SK-N-SH treated with all-trans-retinoic acid at 6 μM for 48 hours (cell line): ENCODE measurements around the gene GRB7.

Experiments used
- ATAC-seq: fragments of 200-7000 bp; cut with Tn5 transposase; 3 replicates; pipeline ENCODE4 v1.9.1; 2020; ENCODE audit warnings: mild to moderate bottlenecking, moderate library complexity
- ARNTL ChIP-seq: fragments of 450-650 bp; formaldehyde crosslinking; IDR thresholded peaks from 2 replicates; pipeline ENCODE4 v1.5.0; 2020; ENCODE audit warnings: low read depth, mild to moderate bottlenecking, moderate library complexity, borderline replicate concordance
- BACH2 ChIP-seq: fragments of 250-450 bp; sonication (Bioruptor Pico); IDR thresholded peaks from 2 replicates; pipeline ENCODE4 v1.9.0; 2021; ENCODE audit warnings: mild to moderate bottlenecking, borderline replicate concordance
- CREB5 ChIP-seq: fragments of 250-450 bp; sonication (Bioruptor Pico); IDR thresholded peaks from 2 replicates; pipeline ENCODE4 v1.5.1; 2020; ENCODE audit warnings: low read depth, mild to moderate bottlenecking, moderate library complexity
- CSDC2 ChIP-seq: fragments of 250-450 bp; sonication (Bioruptor Pico); IDR thresholded peaks from 2 replicates; pipeline ENCODE4 v1.5.0; 2020; ENCODE audit warnings: mild to moderate bottlenecking, moderate library complexity
- ESRRG ChIP-seq: fragments of 250-450 bp; sonication (Bioruptor Pico); IDR thresholded peaks from 2 replicates; pipeline ENCODE4 v1.6.1; 2021; ENCODE audit warnings: mild to moderate bottlenecking
- OSR1 ChIP-seq: fragments of 250-450 bp; sonication (Bioruptor Pico); IDR thresholded peaks from 2 replicates; pipeline ENCODE4 v1.8.0; 2022; ENCODE audit warnings: moderate library complexity, mild to moderate bottlenecking, inconsistent platforms
- PATZ1 ChIP-seq: fragments of 250-450 bp; sonication (Bioruptor Pico); IDR thresholded peaks from 2 replicates; pipeline ENCODE4 v1.8.0; 2020; ENCODE audit warnings: mild to moderate bottlenecking, moderate library complexity, borderline replicate concordance
- POU6F1 ChIP-seq: fragments of 250-450 bp; sonication (Bioruptor Pico); IDR thresholded peaks from 2 replicates; pipeline ENCODE4 v1.8.0; 2021; ENCODE audit warnings: low read depth, mild to moderate bottlenecking, moderate library complexity, borderline replicate concordance
- PPARA ChIP-seq: fragments of 250-450 bp; sonication (Bioruptor Pico); IDR thresholded peaks from 2 replicates; pipeline ENCODE4 v1.5.0; 2020; ENCODE audit warnings: mild to moderate bottlenecking, borderline replicate concordance
- RARB ChIP-seq: fragments of 250-450 bp; sonication (Bioruptor Pico); IDR thresholded peaks from 2 replicates; pipeline ENCODE4 v1.8.0; 2021; ENCODE audit warnings: mild to moderate bottlenecking, moderate library complexity
- SNAI2 ChIP-seq: fragments of 250-450 bp; sonication (Bioruptor Pico); IDR thresholded peaks from 2 replicates; pipeline ENCODE4 v1.5.0; 2020; ENCODE audit warnings: mild to moderate bottlenecking, moderate library complexity
- TCF4 ChIP-seq: fragments of 250-450 bp; sonication (Bioruptor Pico); IDR thresholded peaks from 2 replicates; pipeline ENCODE4 v1.8.0; 2021; ENCODE audit warnings: mild to moderate bottlenecking, moderate library complexity, borderline replicate concordance
- TOX ChIP-seq: fragments of 250-450 bp; sonication (Bioruptor Pico); IDR thresholded peaks from 2 replicates; pipeline ENCODE4 v1.8.0; 2021; ENCODE audit warnings: mild to moderate bottlenecking, moderate library complexity, borderline replicate concordance
- TSHZ2 ChIP-seq: fragments of 250-450 bp; sonication (Bioruptor Pico); IDR thresholded peaks from 2 replicates; pipeline ENCODE4 v1.5.0; 2020; ENCODE audit warnings: mild to moderate bottlenecking, moderate library complexity
- ZC3H10 ChIP-seq: fragments of 250-450 bp; sonication (Bioruptor Pico); IDR thresholded peaks from 2 replicates; pipeline ENCODE4 v1.5.1; 2021; ENCODE audit warnings: mild to moderate bottlenecking, moderate library complexity
- ZNF565 ChIP-seq: fragments of 450-650 bp; formaldehyde crosslinking; conservative IDR thresholded peaks from 2 replicates; pipeline ENCODE4 v1.5.0; 2020; ENCODE audit warnings: low read depth, mild to moderate bottlenecking, moderate library complexity
- ZNF70 ChIP-seq: fragments of 450-650 bp; formaldehyde crosslinking; IDR thresholded peaks from 2 replicates; pipeline ENCODE4 v1.5.0; 2020; ENCODE audit warnings: mild to moderate bottlenecking, moderate library complexity
- ZNF8 ChIP-seq: fragments of 450-650 bp; formaldehyde crosslinking; IDR thresholded peaks from 2 replicates; pipeline ENCODE4 v1.5.0; 2020; ENCODE audit warnings: mild to moderate bottlenecking, moderate library complexity

Gene GRB7

GRCh38 chr17:39737760-39738567 is at the start of gene GRB7:
GRB7 (plus strand) TSS chr17:39737938; CDS start chr17:39742302, 4,364 bp downstream.
- no peak for TF ChIP-seq ZNF565
- TF ChIP-seq CSDC2 (CRISPR knock-in tag): no peak
- ATAC-seq: no peak

- ATAC-seq: no peak
- no peak for TF ChIP-seq ESRRG (CRISPR knock-in tag)
- no peak for TF ChIP-seq POU6F1 (CRISPR knock-in tag)
- TF ChIP-seq OSR1 (CRISPR knock-in tag): no peak
- no peak for TF ChIP-seq TCF4
- no peak for TF ChIP-seq ZNF565
- TF ChIP-seq TSHZ2 (CRISPR knock-in tag): no peak
- TF ChIP-seq BACH2 (CRISPR knock-in tag): no peak
- TF ChIP-seq PATZ1 (CRISPR knock-in tag): no peak
- no peak for TF ChIP-seq CREB5 (CRISPR knock-in tag)
- no peak for TF ChIP-seq ZNF8 (CRISPR knock-in tag)
- no peak for TF ChIP-seq SNAI2
- TF ChIP-seq ZNF70 (CRISPR knock-in tag): no peak
- no peak for TF ChIP-seq ZC3H10
- no peak for TF ChIP-seq RARB (CRISPR knock-in tag)
- TF ChIP-seq CSDC2 (CRISPR knock-in tag): no peak
- no peak for TF ChIP-seq ARNTL (CRISPR knock-in tag)
- TF ChIP-seq, all 23 proteins: peak for 0
Measured at GRCh38 chr17:39688475-39688835, 49.3 kb upstream of the GRB7 start.

GRCh38 chr17:39688945-39689344 is 48.8 kb upstream of the GRB7 start:
- TF ChIP-seq ZNF565 (no peak), CREB5 (CRISPR knock-in tag) (no peak), ESRRG (CRISPR knock-in tag) (no peak), PPARA (CRISPR knock-in tag) (no peak), PATZ1 (CRISPR knock-in tag) (no peak), SNAI2 (no peak), ZNF70 (CRISPR knock-in tag) (no peak), TOX (no peak), POU6F1 (CRISPR knock-in tag) (no peak)
- ATAC-seq: no peak
